ENCODE measurements around the gene KIF16B.

DNA sequence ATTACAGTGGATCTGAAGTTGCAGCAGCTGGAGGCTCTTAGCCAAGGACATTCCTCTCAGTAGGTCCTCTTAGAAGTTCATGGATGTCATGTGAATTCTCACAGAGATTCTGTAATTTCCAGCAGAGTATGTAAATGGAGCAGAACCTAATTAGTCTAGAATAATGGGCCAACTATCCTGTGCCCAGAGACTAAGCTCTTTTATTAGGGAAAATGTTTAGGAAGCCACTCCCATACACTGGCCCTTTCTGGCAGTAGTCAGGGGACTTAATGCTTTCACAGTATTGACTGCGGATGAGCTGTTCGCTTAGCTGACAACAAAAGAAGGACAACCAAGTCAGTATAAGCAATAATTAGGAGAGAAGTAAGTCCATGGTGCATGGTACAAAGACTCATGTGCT is 43.8 kb upstream of the KIF16B start:
- TF ChIP-seq, protein P1, sequence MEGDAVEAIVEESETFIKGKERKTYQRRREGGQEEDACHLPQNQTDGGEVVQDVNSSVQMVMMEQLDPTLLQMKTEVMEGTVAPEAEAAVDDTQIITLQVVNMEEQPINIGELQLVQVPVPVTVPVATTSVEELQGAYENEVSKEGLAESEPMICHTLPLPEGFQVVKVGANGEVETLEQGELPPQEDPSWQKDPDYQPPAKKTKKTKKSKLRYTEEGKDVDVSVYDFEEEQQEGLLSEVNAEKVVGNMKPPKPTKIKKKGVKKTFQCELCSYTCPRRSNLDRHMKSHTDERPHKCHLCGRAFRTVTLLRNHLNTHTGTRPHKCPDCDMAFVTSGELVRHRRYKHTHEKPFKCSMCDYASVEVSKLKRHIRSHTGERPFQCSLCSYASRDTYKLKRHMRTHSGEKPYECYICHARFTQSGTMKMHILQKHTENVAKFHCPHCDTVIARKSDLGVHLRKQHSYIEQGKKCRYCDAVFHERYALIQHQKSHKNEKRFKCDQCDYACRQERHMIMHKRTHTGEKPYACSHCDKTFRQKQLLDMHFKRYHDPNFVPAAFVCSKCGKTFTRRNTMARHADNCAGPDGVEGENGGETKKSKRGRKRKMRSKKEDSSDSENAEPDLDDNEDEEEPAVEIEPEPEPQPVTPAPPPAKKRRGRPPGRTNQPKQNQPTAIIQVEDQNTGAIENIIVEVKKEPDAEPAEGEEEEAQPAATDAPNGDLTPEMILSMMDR (IDR thresholded peaks at IDR 0.05): no peak
- no peak for TF ChIP-seq POLR2A (IDR thresholded peaks at IDR 0.05)

All from lower leg skin (tissue), 3 donors.